ENCODE data around the gene HOXB1.
A peak's percentile ranks its signal among the peaks of the same experiment; 100 is the strongest.

GRCh38 chr17:48556576-48557401 lies 26.0 kb upstream of the HOXB1 start:
- TF ChIP-seq, protein P1, sequence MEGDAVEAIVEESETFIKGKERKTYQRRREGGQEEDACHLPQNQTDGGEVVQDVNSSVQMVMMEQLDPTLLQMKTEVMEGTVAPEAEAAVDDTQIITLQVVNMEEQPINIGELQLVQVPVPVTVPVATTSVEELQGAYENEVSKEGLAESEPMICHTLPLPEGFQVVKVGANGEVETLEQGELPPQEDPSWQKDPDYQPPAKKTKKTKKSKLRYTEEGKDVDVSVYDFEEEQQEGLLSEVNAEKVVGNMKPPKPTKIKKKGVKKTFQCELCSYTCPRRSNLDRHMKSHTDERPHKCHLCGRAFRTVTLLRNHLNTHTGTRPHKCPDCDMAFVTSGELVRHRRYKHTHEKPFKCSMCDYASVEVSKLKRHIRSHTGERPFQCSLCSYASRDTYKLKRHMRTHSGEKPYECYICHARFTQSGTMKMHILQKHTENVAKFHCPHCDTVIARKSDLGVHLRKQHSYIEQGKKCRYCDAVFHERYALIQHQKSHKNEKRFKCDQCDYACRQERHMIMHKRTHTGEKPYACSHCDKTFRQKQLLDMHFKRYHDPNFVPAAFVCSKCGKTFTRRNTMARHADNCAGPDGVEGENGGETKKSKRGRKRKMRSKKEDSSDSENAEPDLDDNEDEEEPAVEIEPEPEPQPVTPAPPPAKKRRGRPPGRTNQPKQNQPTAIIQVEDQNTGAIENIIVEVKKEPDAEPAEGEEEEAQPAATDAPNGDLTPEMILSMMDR (IDR thresholded peaks at IDR 0.05): 0 out of 2 replicates have a peak, but pooled peaks have one; percentile 4
- TF ChIP-seq SIN3A (IDR thresholded peaks at IDR 0.05; ENCODE audit: borderline replicate concordance, insufficient read depth, low read depth, low read length): no peak
- TF ChIP-seq POLR2AphosphoS5 (IDR thresholded peaks at IDR 0.05; ENCODE audit: low read depth, low read length): no peak
